Natural killer cell (primary cell): Measurements from ENCODE around the gene ADCY5. TPM values are rescaled to one million over a fixed set of nuclear protein-coding genes. Genes with fewer than 3 reads are reported as not detected.

Experiments used
- ATAC-seq, 3 donors: fragments of 150-1000 bp in 2 of 3; fragments of 200-7000 bp in 1 of 3; cut with Tn5 transposase; 1 replicate in 1 of 3; 2 replicates in 2 of 3; pipeline ENCODE4 v1.10.0; 2021; ENCODE audit warnings: mild to moderate bottlenecking in 2 of 3, moderate library complexity in 2 of 3
- DNase-seq, 2 donors: peaks; one replicate each; pipeline versions ENCODE4 v3.0.0 to v3.0.0-alpha.2; 2013 to 2021; ENCODE audit warnings: mixed read lengths in 1 of 2
- H3K27ac ChIP-seq: one replicate; pipeline ENCODE4 v1.5.1; 2013; ENCODE audit warnings: mild to moderate bottlenecking, low read length
- H3K27me3 ChIP-seq: one replicate; pipeline ENCODE4 v1.6.1; 2013; ENCODE audit warnings: low read length; ENCODE audit not compliant: control insufficient read depth, insufficient read depth
- H3K36me3 ChIP-seq: one replicate; pipeline ENCODE4 v1.6.1; 2013; ENCODE audit warnings: low read length; ENCODE audit not compliant: control insufficient read depth, insufficient read depth
- H3K4me1 ChIP-seq: one replicate; pipeline ENCODE4 v1.6.1; 2013; ENCODE audit warnings: low read length; ENCODE audit not compliant: control insufficient read depth, insufficient read depth
- H3K4me3 ChIP-seq: one replicate; pipeline ENCODE4 v1.5.1; 2013; ENCODE audit warnings: low read length
- H3K9me3 ChIP-seq: one replicate; pipeline ENCODE4 v1.6.1; 2013; ENCODE audit warnings: low read length; ENCODE audit not compliant: control insufficient read depth, insufficient read depth
- H3K27ac Mint-ChIP-seq, 2 donors: one replicate each; pipeline ENCODE4 v1.8.0; 2022; ENCODE audit warnings: mild to moderate bottlenecking in 2 of 2, mixed read lengths in 2 of 2, moderate library complexity in 1 of 2
- H3K27me3 Mint-ChIP-seq, 2 donors: one replicate each; pipeline ENCODE4 v1.8.0; 2022; ENCODE audit warnings: low read depth in 2 of 2, mixed read lengths in 2 of 2
- H3K36me3 Mint-ChIP-seq: one replicate; pipeline ENCODE4 v1.8.0; 2022; ENCODE audit warnings: mixed read lengths
- H3K4me1 Mint-ChIP-seq, 2 donors: one replicate each; pipeline ENCODE4 v1.8.0; 2022; ENCODE audit warnings: mixed read lengths in 2 of 2
- H3K4me3 Mint-ChIP-seq: one replicate; pipeline ENCODE4 v1.8.0; 2022; ENCODE audit warnings: mild to moderate bottlenecking, moderate library complexity, mixed read lengths
- H3K9me3 Mint-ChIP-seq, 2 donors: one replicate each; pipeline ENCODE4 v1.8.0; 2022; ENCODE audit warnings: mixed read lengths in 2 of 2
- WGBS: methylation state at CpG from one replicate; pipeline ENCODE4 v1.1.7; 2013; ENCODE audit warnings: missing lambda C conversion rate; ENCODE audit not compliant: insufficient coverage; 5-methylcytosine and 5-hydroxymethylcytosine counted together
- intact Hi-C: fragments of 100-400 bp; cut with micrococcal nuclease; formaldehyde crosslinking; loops from one replicate; pipeline ENCODE4 v1.14.2; 2022
- total RNA-seq, 4 donors: library from RNA; stranded (reverse); fragments of 120-200 nt in 1 of 4; gene quantifications; one replicate each; pipeline versions ENCODE4 v1.2.3 to v1.2.4, GENCODE V29; 2013 to 2022
- TF ChIP-seq, protein P1 (sequence below): fragments of 200-600 bp; IDR thresholded peaks from one replicate; pipeline ENCODE4 v1.8.0; 2022; ENCODE audit warnings: antibody characterized with exemption

ADCY5 gene
- total RNA-seq, 3 donors from 2014 or later (not counting 1 experiment from before 2014, with no cell fraction given), result not detected

GRCh38 chr3:123367467-123368154 is 81.3 kb downstream of the ADCY5 start:
- Mint-ChIP-seq H3K36me3 (no peaks in the 10 kb centered on the region), H3K27ac (no peak overlapping the region), H3K4me3 (no peak overlapping the region), H3K4me1 (no peaks in the 10 kb centered on the region), H3K27me3 (peaks cover 0 to 8% of the 10 kb centered on the region in 2 donors), H3K9me3 (no peaks in the 10 kb centered on the region)
- H3K27ac ChIP-seq, result no peak overlapping the region
- no peaks in the 10 kb centered on the region for H3K27me3 ChIP-seq
- no peak for ATAC-seq
- H3K36me3 ChIP-seq, result no peaks in the 10 kb centered on the region
- DNase-seq, result no peak
- 81% methylated on average over 7 of the region's 9 CpGs for WGBS
- H3K4me1 ChIP-seq, result no peaks in the 10 kb centered on the region
- TF ChIP-seq, protein P1, sequence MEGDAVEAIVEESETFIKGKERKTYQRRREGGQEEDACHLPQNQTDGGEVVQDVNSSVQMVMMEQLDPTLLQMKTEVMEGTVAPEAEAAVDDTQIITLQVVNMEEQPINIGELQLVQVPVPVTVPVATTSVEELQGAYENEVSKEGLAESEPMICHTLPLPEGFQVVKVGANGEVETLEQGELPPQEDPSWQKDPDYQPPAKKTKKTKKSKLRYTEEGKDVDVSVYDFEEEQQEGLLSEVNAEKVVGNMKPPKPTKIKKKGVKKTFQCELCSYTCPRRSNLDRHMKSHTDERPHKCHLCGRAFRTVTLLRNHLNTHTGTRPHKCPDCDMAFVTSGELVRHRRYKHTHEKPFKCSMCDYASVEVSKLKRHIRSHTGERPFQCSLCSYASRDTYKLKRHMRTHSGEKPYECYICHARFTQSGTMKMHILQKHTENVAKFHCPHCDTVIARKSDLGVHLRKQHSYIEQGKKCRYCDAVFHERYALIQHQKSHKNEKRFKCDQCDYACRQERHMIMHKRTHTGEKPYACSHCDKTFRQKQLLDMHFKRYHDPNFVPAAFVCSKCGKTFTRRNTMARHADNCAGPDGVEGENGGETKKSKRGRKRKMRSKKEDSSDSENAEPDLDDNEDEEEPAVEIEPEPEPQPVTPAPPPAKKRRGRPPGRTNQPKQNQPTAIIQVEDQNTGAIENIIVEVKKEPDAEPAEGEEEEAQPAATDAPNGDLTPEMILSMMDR, result no peak
- no peak overlapping the region for H3K4me3 ChIP-seq
- H3K9me3 ChIP-seq, result no peaks in the 10 kb centered on the region
- intact Hi-C loops, result no loop called here

GRCh38 chr3:123365450-123366143 is 83.3 kb downstream of the ADCY5 start:
- H3K4me1 Mint-ChIP-seq, result no peaks in the 10 kb centered on the region
- no peak overlapping the region for H3K27ac ChIP-seq
- H3K36me3 ChIP-seq, result no peaks in the 10 kb centered on the region
- H3K4me3 Mint-ChIP-seq, result no peak overlapping the region
- no peaks in the 10 kb centered on the region for H3K9me3 Mint-ChIP-seq
- intact Hi-C loops, result no loop called here
- peaks cover 4 to 8% of the 10 kb centered on the region in 2 donors for H3K27me3 Mint-ChIP-seq
- no peak overlapping the region for H3K27ac Mint-ChIP-seq
- TF ChIP-seq, protein P1, result no peak
- ATAC-seq, result no peak
- no peak overlapping the region for H3K4me3 ChIP-seq
- 89% methylated on average over 5 of the region's 6 CpGs for WGBS
- H3K36me3 Mint-ChIP-seq, result no peaks in the 10 kb centered on the region
- no peaks in the 10 kb centered on the region for H3K4me1 ChIP-seq
- DNase-seq, result no peak
- no peaks in the 10 kb centered on the region for H3K27me3 ChIP-seq
- no peaks in the 10 kb centered on the region for H3K9me3 ChIP-seq

DNA sequence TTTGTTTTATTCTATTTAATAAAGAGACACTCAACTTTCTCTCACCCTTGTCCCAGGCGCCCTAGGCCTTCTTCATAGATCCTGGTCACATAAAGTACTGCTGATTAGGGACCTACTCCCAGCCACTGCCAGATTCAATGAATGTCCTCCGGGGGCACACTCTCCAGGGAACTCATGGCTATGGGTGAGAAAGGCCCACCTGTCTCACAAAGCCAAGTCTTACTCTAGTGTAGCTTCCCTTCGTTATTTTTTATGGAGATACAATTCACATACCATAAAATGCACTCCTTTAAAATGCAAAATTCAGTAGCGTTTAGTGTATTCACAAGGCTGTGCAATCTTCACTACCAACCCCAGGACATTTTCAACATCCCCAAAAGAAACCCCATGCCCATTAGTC is 87.8 kb downstream of the ADCY5 start:
- Histone ChIP-seq H3K4me3 (no peak overlapping the region), H3K4me1 (no peaks in the 10 kb centered on the region), H3K27me3 (no peaks in the 10 kb centered on the region), H3K9me3 (no peaks in the 10 kb centered on the region), H3K27ac (no peak overlapping the region), H3K36me3 (no peaks in the 10 kb centered on the region)
- intact Hi-C loops, result no loop called here
- 73% methylated on average over 4 of the region's 4 CpGs for WGBS
- Mint-ChIP-seq H3K4me1 (no peaks in the 10 kb centered on the region), H3K27me3 (peaks cover 15 to 24% of the 10 kb centered on the region in 2 donors), H3K4me3 (no peak overlapping the region), H3K27ac (no peak overlapping the region), H3K9me3 (no peaks in the 10 kb centered on the region), H3K36me3 (no peaks in the 10 kb centered on the region)
- no peak for DNase-seq
- TF ChIP-seq, protein P1, result no peak
- ATAC-seq, result no peak
